Measurements from ENCODE around the gene INTS13.

The INTS13 gene

DNA sequence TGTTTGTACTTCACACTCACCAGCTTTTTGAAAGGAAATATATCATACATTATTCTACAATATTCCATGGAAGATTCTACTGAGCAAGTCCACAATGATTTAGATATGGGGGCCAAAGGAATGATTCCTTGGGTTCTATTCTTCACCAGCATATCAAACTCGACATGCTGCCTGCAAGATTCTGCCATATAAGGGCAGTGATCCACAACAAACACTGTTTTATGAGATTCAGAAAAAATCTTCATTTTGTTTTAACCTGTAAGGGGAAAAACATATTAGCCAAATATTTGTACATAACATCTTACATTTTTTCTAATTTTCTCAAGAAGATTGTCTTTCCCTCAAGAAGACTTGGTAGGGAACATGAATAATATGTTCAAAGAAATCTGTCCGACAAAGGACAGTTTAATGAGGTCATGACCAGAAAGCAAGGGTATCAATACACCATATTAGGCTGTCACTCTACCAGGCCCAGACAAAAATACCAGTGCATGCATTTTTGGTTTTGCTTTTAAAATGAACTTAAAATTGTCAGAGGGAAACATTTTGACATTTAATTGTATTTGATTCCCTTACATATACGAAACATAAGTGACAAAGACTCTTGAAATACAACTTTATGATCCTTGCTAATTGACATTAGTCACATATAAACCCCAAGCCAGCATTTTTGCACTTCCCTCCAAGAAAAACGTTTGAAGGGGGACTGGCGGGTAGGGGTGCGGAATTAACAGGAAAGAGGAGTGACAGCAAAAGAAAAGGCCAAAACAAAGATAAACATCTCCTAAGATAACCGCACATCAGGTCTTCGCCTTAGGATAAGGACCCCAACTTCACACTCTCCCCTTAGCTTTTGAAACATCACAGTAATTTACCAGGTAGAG is 980 bp downstream of the INTS13 start:
- peak overlapping the region; percentile 96 for H3K4me3 ChIP-seq (ENCODE audit: low read depth, low read length)
- TF ChIP-seq, protein P1, sequence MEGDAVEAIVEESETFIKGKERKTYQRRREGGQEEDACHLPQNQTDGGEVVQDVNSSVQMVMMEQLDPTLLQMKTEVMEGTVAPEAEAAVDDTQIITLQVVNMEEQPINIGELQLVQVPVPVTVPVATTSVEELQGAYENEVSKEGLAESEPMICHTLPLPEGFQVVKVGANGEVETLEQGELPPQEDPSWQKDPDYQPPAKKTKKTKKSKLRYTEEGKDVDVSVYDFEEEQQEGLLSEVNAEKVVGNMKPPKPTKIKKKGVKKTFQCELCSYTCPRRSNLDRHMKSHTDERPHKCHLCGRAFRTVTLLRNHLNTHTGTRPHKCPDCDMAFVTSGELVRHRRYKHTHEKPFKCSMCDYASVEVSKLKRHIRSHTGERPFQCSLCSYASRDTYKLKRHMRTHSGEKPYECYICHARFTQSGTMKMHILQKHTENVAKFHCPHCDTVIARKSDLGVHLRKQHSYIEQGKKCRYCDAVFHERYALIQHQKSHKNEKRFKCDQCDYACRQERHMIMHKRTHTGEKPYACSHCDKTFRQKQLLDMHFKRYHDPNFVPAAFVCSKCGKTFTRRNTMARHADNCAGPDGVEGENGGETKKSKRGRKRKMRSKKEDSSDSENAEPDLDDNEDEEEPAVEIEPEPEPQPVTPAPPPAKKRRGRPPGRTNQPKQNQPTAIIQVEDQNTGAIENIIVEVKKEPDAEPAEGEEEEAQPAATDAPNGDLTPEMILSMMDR (IDR thresholded peaks at IDR 0.05; ENCODE audit: borderline replicate concordance, insufficient read depth, low read depth, low read length) = no peak

- no peak overlapping the region for H3K4me3 ChIP-seq (ENCODE audit: low read depth, low read length)
- TF ChIP-seq, protein P1 (IDR thresholded peaks at IDR 0.05; ENCODE audit: borderline replicate concordance, insufficient read depth, low read depth, low read length) = no peak
These were observed 2.0 kb downstream of the INTS13 start for GRCh38 chr12:26935636-26936378.

GRCh38 chr12:26929590-26929989 is 8.2 kb downstream of the INTS13 start:
- TF ChIP-seq, protein P1 (IDR thresholded peaks at IDR 0.05; ENCODE audit: borderline replicate concordance, insufficient read depth, low read depth, low read length) = no peak
- H3K4me3 ChIP-seq (ENCODE audit: low read depth, low read length) = no peak overlapping the region

- TF ChIP-seq, protein P1 (IDR thresholded peaks at IDR 0.05; ENCODE audit: borderline replicate concordance, insufficient read depth, low read depth, low read length) = no peak
- no peak overlapping the region for H3K4me3 ChIP-seq (ENCODE audit: low read depth, low read length)
These were observed 9.1 kb downstream of the INTS13 start for GRCh38 chr12:26928661-26929060.

DNA sequence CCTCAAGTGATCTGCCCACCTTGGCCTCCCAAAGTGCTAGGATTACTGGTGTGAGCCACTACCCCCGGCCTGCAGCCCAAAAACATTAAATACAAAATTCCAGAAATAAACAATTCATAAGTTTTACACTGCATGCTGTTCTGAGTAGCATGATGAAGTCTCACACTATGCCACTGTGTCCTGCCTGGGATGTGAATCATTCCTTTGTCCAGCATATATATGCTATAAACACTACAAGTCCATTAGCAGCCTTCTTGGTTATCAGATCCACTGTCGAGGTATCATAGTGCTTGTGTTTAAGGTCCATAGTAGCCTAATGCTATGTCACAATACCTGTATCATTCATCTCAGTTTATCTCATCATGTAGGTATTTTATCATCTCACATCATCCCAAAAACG is 15.9 kb downstream of the INTS13 start:
- TF ChIP-seq, protein P1 (IDR thresholded peaks at IDR 0.05; ENCODE audit: borderline replicate concordance, insufficient read depth, low read depth, low read length) = no peak
- H3K4me3 ChIP-seq (ENCODE audit: low read depth, low read length) = no peak overlapping the region

DNA sequence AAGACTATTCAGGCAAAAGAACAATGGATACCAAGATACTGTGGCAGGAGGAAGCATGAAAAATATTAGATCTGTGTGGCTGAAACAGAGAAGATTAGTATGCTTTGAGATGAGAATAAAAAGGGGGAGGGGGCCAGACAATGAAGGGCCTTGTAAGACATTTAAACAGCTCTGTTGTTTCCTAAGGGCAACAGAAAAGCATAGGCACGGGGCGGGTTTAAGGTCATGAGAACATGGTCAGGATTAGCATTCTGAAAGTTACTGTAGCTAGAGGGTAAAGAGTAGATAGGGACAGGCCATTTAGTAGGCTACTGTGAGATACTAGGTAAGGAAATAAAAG is 18.6 kb downstream of the INTS13 start:
- TF ChIP-seq, protein P1 (IDR thresholded peaks at IDR 0.05; ENCODE audit: borderline replicate concordance, insufficient read depth, low read depth, low read length) = no peak

More for the DNA sequence above, 18.6 kb downstream of the INTS13 start:
- H3K4me3 ChIP-seq (ENCODE audit: low read depth, low read length) = no peak overlapping the region

All from GM12875 (cell line).